HG03565 (cell line): ENCODE data around the gene GNL2.
"Not testable (repeated sequence)": the region's sequence is repeated elsewhere in the genome, so short reads cannot be mapped to it uniquely, and the experiment has no call there.

Source experiments
- ATAC-seq: cut with Tn5 transposase; IDR thresholded peaks from one replicate; pipeline ENCODE4 v1.9.1; 2021; ENCODE audit warnings: mild to moderate bottlenecking, moderate library complexity; ENCODE audit not compliant: unreplicated experiment

GNL2 gene

DNA sequence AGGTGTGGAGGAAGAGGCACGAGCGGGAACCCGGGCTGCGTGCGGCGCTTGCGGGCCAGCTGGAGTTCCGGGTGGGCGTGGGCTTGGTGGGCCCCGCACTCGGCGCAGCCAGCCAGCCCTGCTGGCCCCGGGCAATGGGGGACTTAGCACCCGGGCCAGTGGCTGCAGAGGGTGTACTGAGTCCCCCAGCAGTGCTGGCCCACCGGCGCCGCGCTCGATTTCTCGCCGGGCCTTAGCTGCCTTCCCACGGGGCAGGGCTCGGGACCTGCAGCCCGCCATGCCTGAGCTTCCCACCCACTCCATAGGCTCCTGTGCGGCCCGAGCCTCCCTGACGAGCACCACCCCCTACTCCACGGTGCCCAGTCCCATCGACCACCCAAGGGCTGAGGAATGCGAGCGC lies 77.5 kb downstream of the GNL2 start:
- not testable (repeated sequence) for ATAC-seq

DNA sequence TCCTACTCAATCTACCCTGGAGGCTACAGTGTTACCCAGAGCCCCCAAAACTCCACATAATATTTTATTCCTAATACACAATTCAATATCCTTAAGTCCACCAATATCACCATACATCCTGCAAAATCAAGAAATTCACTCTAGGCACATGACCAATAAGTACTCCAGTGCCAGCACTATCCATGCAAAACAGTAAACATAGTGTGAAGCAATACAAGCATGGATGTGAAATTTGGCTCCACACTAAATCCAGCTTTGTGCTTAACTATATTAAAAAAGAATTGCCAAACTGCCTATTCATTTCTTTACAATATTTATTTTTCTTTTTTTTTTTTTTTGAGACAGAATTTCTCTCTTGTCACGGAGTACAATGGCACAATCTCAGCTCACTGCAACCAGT lies 78.2 kb downstream of the GNL2 start:
- ATAC-seq = no peak
